CD4-positive, alpha-beta T cell (primary cell): Measurements from ENCODE around the gene OVOL3. TPM values are rescaled to one million over a fixed set of nuclear protein-coding genes. Genes with fewer than 3 reads are reported as not detected.

Experiments
- ATAC-seq: fragments of 200-7000 bp; cut with Tn5 transposase; one replicate; pipeline ENCODE4 v1.10.0; 2022; ENCODE audit warnings: mild to moderate bottlenecking; ENCODE audit not compliant: poor library complexity
- CTCF ChIA-PET: fragments of 350-600 bp; sonication (Branson Sonifier 250); formaldehyde crosslinking; loops from one replicate; lab custom pipeline; 2021; ENCODE audit warnings: antibody characterized with exemption, inconsistent platforms; lab: Charles Lee
- POLR2A ChIA-PET: fragments of 350-600 bp; sonication (Branson Sonifier 250); formaldehyde crosslinking; loops from one replicate; lab custom pipeline; 2021; ENCODE audit warnings: antibody characterized with exemption, inconsistent platforms; lab: Charles Lee
- DNase-seq, 14 experiments: peaks; one replicate each; pipeline ENCODE4 v3.0.0-alpha.2; 2013 to 2020; ENCODE audit warnings: mixed read lengths in 2 of 14
- H3K27ac ChIP-seq, 2 donors: one replicate each; pipeline versions ENCODE4 v1.5.1 to v1.7.0; 2013; ENCODE audit warnings: low read length in 2 of 2, low read depth in 1 of 2, mild to moderate bottlenecking in 1 of 2
- H3K27me3 ChIP-seq, 2 experiments: 1 replicate in 1 of 2; 2 replicates in 1 of 2; pipeline versions ENCODE4 v1.6.1 to v1.7.0; 2013; ENCODE audit warnings: low read length in 2 of 2, control low read depth in 1 of 2, mild to moderate bottlenecking in 1 of 2, moderate library complexity in 1 of 2; ENCODE audit not compliant: insufficient read depth in 2 of 2, control insufficient read depth in 1 of 2
- H3K36me3 ChIP-seq: one replicate; pipeline ENCODE4 v1.6.1; 2013; ENCODE audit warnings: low read length, control low read depth; ENCODE audit not compliant: insufficient read depth
- H3K4me1 ChIP-seq: one replicate; pipeline ENCODE4 v1.6.1; 2013; ENCODE audit warnings: low read length, control low read depth; ENCODE audit not compliant: insufficient read depth
- H3K4me3 ChIP-seq: one replicate; pipeline ENCODE4 v1.5.1; 2013; ENCODE audit warnings: mild to moderate bottlenecking, low read length, moderate library complexity
- H3K9me3 ChIP-seq, 2 experiments: 1 replicate in 1 of 2; 2 replicates in 1 of 2; pipeline versions ENCODE4 v1.6.1 to v1.7.0; 2013; ENCODE audit warnings: low read length in 2 of 2, mild to moderate bottlenecking in 2 of 2, control low read depth in 1 of 2, moderate library complexity in 1 of 2; ENCODE audit not compliant: control insufficient read depth in 1 of 2, insufficient read depth in 1 of 2
- H3K27ac Mint-ChIP-seq: one replicate; pipeline ENCODE4 v1.8.0; 2020; ENCODE audit warnings: mixed read lengths
- H3K27me3 Mint-ChIP-seq: one replicate; pipeline ENCODE4 v1.8.0; 2021; ENCODE audit warnings: mixed read lengths
- H3K36me3 Mint-ChIP-seq: one replicate; pipeline ENCODE4 v1.8.0; 2021; ENCODE audit warnings: low read depth, mixed read lengths
- H3K4me1 Mint-ChIP-seq: one replicate; pipeline ENCODE4 v1.8.0; 2021; ENCODE audit warnings: low read depth, mixed read lengths
- H3K4me3 Mint-ChIP-seq: one replicate; pipeline ENCODE4 v1.8.0; 2020; ENCODE audit warnings: mild to moderate bottlenecking, mixed read lengths
- H3K9me3 Mint-ChIP-seq: one replicate; pipeline ENCODE4 v1.8.0; 2020; ENCODE audit warnings: mixed read lengths
- CTCF ChIP-seq: fragments of 200-600 bp; IDR thresholded peaks from one replicate; pipeline ENCODE4 v1.8.0; 2022; ENCODE audit warnings: antibody characterized with exemption, mild to moderate bottlenecking
- intact Hi-C, 2 experiments: fragments of 100-400 bp; cut with DNase I in 1 of 2; cut with micrococcal nuclease in 1 of 2; formaldehyde crosslinking; loops; one replicate each; pipeline versions ENCODE4 v1.15.1 to v1.9.0; 2023 to 2025; cut with DNase I, micrococcal nuclease
- polyA plus RNA-seq, 2 donors: library from polyadenylated mRNA; unstranded; fragments of 120-200 nt; gene quantifications; one replicate each; pipeline ENCODE4 v1.2.1, GENCODE V29; 2013
- total RNA-seq, 174 experiments: library from RNA in 2 of 174; stranded (reverse) in 2 of 174; gene quantifications; one replicate each; pipeline ENCODE4 v1.2.3 and lab custom pipeline; 2021 to 2026

Gene OVOL3
- not detected for total RNA-seq
- polyA plus RNA-seq (2013, experiment 1 of 2) = not detected
- 0.07 TPM for polyA plus RNA-seq (2013, experiment 2 of 2)
- 0 to 0.16 (median 0) reads per million in 172 experiments for total RNA-seq (lab: John Stamatoyannopoulos, UW)

- POLR2A ChIA-PET = no interaction called here
- Histone ChIP-seq H3K27me3 (no peaks in the 10 kb centered on the region), H3K4me3 (no peak within 1 kb of the TSS), H3K9me3 (no peaks in the 10 kb centered on the region), H3K36me3 (peaks cover 21% of the 10 kb centered on the region), H3K4me1 (peaks cover 21% of the 10 kb centered on the region), H3K27ac (no peak within 1 kb of the TSS)
- ATAC-seq (no peak), DNase-seq (no peak)
- H3K36me3 Mint-ChIP-seq = peaks cover 36% of the 10 kb centered on the region
- no peak for TF ChIP-seq CTCF
- H3K9me3 Mint-ChIP-seq = no peaks in the 10 kb centered on the region
- peak within 1 kb of the TSS; percentile 43 for H3K4me3 Mint-ChIP-seq
- H3K4me1 Mint-ChIP-seq = peaks cover 23% of the 10 kb centered on the region
- intact Hi-C loops = loop anchor here (5.0 to 10.0 kb wide), 6 partner anchors 113 to 1204 kb away; partner anchors contain the start of genes IGFLR1 (in 1 of the 2), LIN37 (in 1 of the 2), PSENEN (in 1 of the 2) and SDHAF1 (in 1 of the 2)
- CTCF ChIA-PET = no interaction called here
- H3K27me3 Mint-ChIP-seq = no peaks in the 10 kb centered on the region
- H3K27ac Mint-ChIP-seq = peak within 1 kb of the TSS; percentile 30
Measured at GRCh38 chr19:36110487-36111199, at the start of gene OVOL3. Gene OVOL3 (plus strand): TSS chr19:36111143. CDS start chr19:36111203, 60 bp downstream.

- Histone ChIP-seq H3K36me3 (no peaks in the 10 kb centered on the region), H3K9me3 (no peaks in the 10 kb centered on the region), H3K27ac (no peak overlapping the region), H3K4me1 (no peaks in the 10 kb centered on the region), H3K27me3 (no peaks in the 10 kb centered on the region), H3K4me3 (no peak overlapping the region)
- H3K27me3 Mint-ChIP-seq = no peaks in the 10 kb centered on the region
- CTCF ChIA-PET = no interaction called here
- intact Hi-C loops = loop anchor here in 1 of 2 experiments (2.0 kb wide), 1 partner anchor 111 kb away; no protein-coding TSS in a partner anchor
- no peak overlapping the region for H3K4me3 Mint-ChIP-seq
- H3K36me3 Mint-ChIP-seq = no peaks in the 10 kb centered on the region
- ATAC-seq (no peak), DNase-seq (no peak)
- H3K4me1 Mint-ChIP-seq = peaks cover 1% of the 10 kb centered on the region
- TF ChIP-seq CTCF = no peak
- POLR2A ChIA-PET = no interaction called here
- H3K9me3 Mint-ChIP-seq = no peaks in the 10 kb centered on the region
- H3K27ac Mint-ChIP-seq = no peak overlapping the region
Measured at GRCh38 chr19:36061367-36061766, 49.6 kb upstream of the OVOL3 start.

DNA sequence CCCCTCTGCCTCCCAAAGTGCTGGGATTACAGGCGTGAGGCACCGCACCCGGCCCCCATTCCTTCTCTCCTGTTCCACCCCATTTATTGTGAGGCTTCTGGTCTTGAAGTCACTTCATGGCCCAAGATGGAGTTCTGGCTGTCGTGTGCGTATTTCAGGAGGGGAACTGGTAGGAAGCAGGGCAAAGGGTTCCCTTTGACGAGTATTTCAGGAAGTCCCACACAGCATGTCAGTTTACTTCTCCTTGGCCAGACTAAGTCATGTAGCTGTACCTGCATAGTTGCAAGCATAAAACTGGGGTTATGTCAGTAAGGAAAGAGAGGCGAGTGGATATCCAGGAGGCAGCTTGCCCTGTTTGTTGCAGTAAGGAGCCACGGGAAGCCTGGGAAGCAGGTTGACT is 46.1 kb upstream of the OVOL3 start:
- Mint-ChIP-seq H3K9me3 (no peaks in the 10 kb centered on the region), H3K36me3 (no peaks in the 10 kb centered on the region), H3K4me3 (no peak overlapping the region), H3K27ac (no peak overlapping the region), H3K27me3 (no peaks in the 10 kb centered on the region), H3K4me1 (no peaks in the 10 kb centered on the region)
- Histone ChIP-seq H3K36me3 (peaks cover 3% of the 10 kb centered on the region), H3K27me3 (no peaks in the 10 kb centered on the region), H3K27ac (no peak overlapping the region), H3K4me1 (no peaks in the 10 kb centered on the region), H3K4me3 (no peak overlapping the region), H3K9me3 (no peaks in the 10 kb centered on the region)
- CTCF ChIA-PET = no interaction called here
- no peak for DNase-seq
- ATAC-seq = no peak
- intact Hi-C loops = no loop called here
- POLR2A ChIA-PET = no interaction called here
- TF ChIP-seq CTCF = no peak
